GM18868 (cell line): Measurements from ENCODE around the gene PYDC1.
"Not testable (repeated sequence)": the region's sequence is repeated elsewhere in the genome, so short reads cannot be mapped to it uniquely, and the experiment has no call there.

Experiments
- ATAC-seq: cut with Tn5 transposase; IDR thresholded peaks from one replicate; pipeline ENCODE4 v1.9.1; 2021; ENCODE audit warnings: mild to moderate bottlenecking, moderate library complexity; ENCODE audit not compliant: unreplicated experiment

Gene PYDC1

GRCh38 chr16:31196324-31197088, 20.4 kb downstream of the PYDC1 start:
- no peak for ATAC-seq

GRCh38 chr16:31195861-31196260, 21.1 kb downstream of the PYDC1 start:
- not testable (repeated sequence) for ATAC-seq

DNA sequence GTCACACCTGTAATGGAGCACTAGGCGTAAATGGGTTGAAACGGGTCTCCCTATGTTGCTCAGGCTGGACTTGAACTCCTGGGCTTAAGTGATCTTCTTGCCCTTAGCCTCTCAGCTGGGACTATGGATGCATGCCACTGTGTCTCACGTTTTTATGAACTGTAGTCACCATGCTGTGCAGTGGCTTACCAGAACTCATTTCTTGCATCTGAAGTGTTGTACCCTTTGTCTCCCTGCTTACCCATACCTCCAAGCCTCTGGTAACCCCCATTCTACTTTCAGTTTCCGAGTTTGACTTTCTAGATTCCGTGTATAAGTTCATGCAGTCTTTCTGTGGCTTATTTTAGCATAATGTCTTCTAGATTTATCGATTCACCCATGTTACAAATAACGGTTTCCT, 22.0 kb downstream of the PYDC1 start:
- ATAC-seq: no peak

DNA sequence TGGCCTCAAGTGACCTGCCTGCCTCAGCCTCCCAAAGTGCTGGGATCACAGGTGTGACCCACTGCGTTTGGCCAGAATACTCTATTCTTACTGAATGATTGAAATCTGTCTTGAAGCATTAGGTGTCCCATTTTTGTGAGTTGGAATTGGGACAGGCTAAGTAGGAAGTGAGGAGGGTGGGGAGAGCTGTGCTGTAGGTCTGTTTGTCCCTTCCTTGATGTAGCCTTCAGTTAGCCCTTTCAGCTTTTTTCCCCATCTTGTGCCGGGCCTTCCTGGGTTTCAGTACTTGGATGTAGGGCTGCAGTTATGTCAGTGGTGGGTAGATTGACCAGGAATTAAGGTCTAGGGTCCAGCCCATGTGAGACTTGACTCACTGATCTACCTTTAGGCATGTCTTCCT, 23.1 kb downstream of the PYDC1 start:
- ATAC-seq: no peak

DNA sequence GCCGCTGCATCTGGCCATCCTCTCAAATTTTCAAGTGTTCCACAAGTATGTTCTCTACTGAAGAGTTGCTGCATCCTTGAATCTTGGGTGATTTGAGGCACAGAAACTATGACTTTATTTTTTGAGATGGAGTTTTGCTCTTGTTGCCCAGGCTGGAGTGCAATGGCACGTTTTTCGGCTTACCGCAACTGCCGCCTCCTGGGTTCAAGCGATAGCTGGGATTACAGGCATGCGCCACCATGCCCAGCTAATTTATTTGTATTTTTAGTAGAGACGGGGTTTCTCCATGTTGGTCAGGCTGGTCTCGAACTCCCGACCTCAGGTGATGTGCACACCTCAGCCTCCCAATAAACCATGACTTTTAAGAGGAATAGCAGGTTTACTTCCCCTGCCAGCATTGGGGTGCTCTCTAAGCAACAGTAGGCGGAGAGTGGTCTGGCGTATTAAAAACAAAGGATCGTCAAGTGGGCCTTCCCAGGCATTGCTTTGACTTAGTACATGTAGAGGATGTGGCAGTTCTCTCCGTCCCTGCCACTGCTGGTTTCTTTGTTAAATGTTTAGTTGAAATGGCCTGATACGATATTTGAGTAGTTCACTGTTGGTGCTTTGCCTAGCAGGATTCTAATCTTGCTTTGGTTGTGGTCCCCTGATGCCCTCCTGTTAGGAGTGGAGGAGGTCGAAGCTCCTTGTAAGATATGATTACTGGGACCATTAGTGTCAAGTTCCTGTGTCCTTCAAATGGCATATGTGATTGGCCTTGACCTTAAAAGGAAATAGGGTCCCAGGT, 23.9 kb downstream of the PYDC1 start:
- no peak for ATAC-seq

- no peak for ATAC-seq
Observed at GRCh38 chr16:31191697-31192428, 25.1 kb downstream of the PYDC1 start.

- no peak for ATAC-seq
Observed at GRCh38 chr16:31190818-31191444, 26.0 kb downstream of the PYDC1 start.

- no peak for ATAC-seq
Observed at GRCh38 chr16:31190061-31190460, 26.9 kb downstream of the PYDC1 start.

GRCh38 chr16:31189412-31189778, 27.5 kb downstream of the PYDC1 start:
- ATAC-seq: no peak

- ATAC-seq: no peak
Observed at GRCh38 chr16:31188450-31189411, 28.2 kb downstream of the PYDC1 start.

DNA sequence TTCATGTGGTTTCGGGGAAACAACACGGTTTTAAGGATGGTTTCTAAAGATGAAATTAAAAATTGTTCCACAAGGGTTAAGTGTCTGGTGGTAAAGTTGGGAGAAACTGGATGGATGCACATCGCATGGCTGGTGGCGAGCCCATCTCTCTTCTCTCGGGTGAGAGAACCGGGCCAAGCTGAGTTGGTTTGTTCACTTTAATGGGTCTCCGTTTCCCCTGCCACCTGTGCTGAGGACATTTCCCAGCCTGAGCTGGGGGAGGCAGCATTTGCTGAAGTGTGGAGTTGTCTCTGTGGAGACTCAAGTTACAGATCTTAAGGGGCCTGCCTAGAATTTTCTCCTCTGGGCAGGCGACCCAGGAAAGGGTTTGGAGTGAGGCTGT, 29.1 kb downstream of the PYDC1 start:
- no peak for ATAC-seq

DNA sequence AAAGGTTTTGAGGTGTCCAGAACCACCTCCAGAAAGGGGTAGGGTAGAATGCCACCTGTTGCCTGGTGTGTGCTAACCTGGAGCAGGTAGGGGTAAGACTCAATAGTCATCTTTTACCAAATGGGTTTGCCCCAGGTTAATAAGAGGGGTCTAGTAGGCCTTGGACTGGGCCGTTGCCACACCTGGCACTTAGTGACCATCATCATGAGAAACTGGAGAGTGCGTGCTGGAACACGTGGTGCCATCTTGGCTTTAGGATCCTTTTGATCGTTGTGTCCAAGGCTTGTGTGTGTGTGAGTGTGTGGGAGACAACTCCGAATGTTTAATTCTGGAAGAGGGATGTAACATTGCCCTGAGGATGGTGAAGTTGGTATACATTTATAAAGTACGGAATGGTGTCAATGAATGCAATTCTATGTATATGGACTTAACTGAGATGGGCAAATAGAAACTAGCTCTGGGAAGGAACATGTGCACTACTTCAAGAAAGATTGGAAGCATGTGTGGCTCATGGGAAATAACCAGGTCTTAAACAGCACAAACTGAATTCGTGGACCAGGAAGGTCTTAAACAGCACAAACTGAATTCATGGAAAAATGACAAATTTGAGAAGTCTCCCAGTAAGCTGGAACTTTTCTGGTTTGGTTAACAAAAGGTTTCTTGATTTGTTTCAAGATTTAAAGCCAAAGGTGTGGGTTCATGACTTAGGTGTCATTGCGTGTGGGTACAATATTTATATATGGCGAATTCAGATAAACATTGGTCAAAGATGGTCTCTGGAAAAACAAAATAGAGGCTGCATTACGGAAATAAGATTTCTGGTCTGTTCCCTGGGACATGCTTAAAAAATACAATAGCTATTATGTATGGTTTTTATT, 29.8 kb downstream of the PYDC1 start:
- ATAC-seq: no peak

- ATAC-seq: no peak
Observed at GRCh38 chr16:31186176-31186575, 30.8 kb downstream of the PYDC1 start.

- no peak for ATAC-seq
Observed at GRCh38 chr16:31185339-31185738, 31.6 kb downstream of the PYDC1 start.

GRCh38 chr16:31184888-31185287, 32.0 kb downstream of the PYDC1 start:
- no peak for ATAC-seq

DNA sequence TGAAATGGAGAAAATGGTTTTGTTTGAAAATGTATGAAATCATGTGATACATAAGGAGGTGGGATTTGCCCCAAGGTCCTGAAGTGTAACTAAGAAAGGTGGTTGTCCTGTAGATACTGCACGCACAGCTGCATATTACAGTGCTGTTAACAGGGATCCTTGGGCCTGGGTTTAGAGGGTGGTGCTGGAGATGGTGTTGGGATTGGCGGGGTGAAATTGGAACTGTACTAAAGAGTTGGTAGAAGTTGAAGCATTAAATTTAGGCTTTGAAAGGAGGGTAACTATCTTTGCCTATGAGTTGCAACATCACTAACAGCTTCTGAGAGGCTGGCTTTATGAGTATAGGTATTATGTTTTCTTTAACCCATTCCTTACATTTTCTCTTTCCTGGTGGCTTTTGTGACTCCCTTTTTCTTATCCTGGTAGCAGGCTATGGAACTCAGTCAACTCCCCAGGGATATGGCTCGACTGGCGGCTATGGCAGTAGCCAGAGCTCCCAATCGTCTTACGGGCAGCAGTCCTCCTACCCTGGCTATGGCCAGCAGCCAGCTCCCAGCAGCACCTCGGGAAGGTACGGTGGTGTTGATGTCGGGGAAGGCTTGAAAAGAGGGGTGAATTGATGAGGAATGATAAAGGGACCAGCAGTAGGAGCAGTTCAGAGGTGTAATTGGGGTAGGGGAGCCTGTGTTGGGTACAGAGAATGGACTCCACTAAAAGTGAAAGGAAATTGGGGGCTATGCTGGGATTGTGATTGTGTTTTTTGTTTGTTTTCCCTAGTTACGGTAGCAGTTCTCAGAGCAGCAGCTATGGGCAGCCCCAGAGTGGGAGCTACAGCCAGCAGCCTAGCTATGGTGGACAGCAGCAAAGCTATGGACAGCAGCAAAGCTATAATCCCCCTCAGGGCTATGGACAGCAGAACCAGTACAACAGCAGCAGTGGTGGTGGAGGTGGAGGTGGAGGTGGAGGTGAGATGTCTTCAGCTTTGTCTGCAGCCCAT, 33.2 kb downstream of the PYDC1 start:
- no peak for ATAC-seq

DNA sequence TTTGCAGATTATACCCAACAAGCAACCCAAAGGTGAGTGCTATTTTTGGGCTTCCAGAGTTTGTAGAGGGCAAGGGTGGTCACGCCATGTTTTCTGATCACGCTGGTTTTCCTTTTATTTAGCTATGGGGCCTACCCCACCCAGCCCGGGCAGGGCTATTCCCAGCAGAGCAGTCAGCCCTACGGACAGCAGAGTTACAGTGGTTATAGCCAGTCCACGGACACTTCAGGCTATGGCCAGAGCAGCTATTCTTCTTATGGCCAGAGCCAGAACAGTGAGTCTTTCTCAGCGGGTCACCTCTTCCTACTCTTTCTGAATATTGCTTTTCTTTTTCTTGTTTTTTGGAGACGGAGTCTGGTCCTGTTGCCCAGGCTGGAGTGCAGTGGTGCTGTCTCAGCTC, 34.5 kb downstream of the PYDC1 start:
- no peak for ATAC-seq
